PFSK-1 (cell line): ENCODE results near the gene FGFR2.

Experiments
- FOXP2 ChIP-seq: optimal IDR thresholded peaks from 2 replicates; pipeline ENCODE3; 2011; ENCODE audit warnings: borderline replicate concordance, control low read depth, inconsistent platforms; ENCODE audit not compliant: insufficient read depth; ENCODE audit errors: extremely low read length, extremely low read depth
- POLR2AphosphoS5 ChIP-seq: IDR thresholded peaks from 2 replicates; pipeline ENCODE4 v1.6.1; 2012; ENCODE audit warnings: low read depth, mild to moderate bottlenecking, control low read depth, low read length, moderate library complexity
- SIN3A ChIP-seq: IDR thresholded peaks from 2 replicates; pipeline ENCODE4 v1.6.1; 2012; ENCODE audit warnings: mild to moderate bottlenecking, low read length, moderate library complexity, borderline replicate concordance; ENCODE audit not compliant: insufficient read depth
- TAF1 ChIP-seq: IDR thresholded peaks from 2 replicates; pipeline ENCODE4 v1.6.1; 2012; ENCODE audit warnings: low read length, control low read depth, borderline replicate concordance; ENCODE audit not compliant: insufficient read depth

GRCh38 chr10:121501796-121502195, 96.4 kb downstream of the FGFR2 start:
- TF ChIP-seq POLR2AphosphoS5 (no peak), SIN3A (no peak), TAF1 (no peak), FOXP2 (no peak)
